SJSA1 (cell line): ENCODE measurements around the gene NEAT1. TPM values are rescaled to one million over a fixed set of nuclear protein-coding genes. Genes with fewer than 3 reads are reported as not detected.

ENCODE experiments used
- DNase-seq, 2 experiments: peaks; one replicate each; pipeline ENCODE4 v3.0.0-alpha.2; 2015 to 2020; ENCODE audit warnings: low spot score in 2 of 2, low read depth in 1 of 2
- H3K27ac ChIP-seq: fragments of 250-450 bp; sonication (Bioruptor Pico); 2 replicates; pipeline ENCODE4 v1.5.1; 2020; ENCODE audit warnings: mild to moderate bottlenecking, moderate library complexity
- H3K27me3 ChIP-seq: fragments of 250-450 bp; sonication (Bioruptor Pico); replicated peaks from 2 replicates; pipeline ENCODE4 v1.5.1; 2020; ENCODE audit warnings: mild to moderate bottlenecking, moderate library complexity
- H3K36me3 ChIP-seq: fragments of 250-450 bp; sonication (Bioruptor Pico); 2 replicates; pipeline ENCODE4 v1.5.1; 2020; ENCODE audit warnings: mild to moderate bottlenecking
- H3K4me1 ChIP-seq: fragments of 250-450 bp; sonication (Bioruptor Pico); replicated peaks from 2 replicates; pipeline ENCODE4 v1.6.1; 2021; ENCODE audit warnings: mild to moderate bottlenecking
- H3K4me3 ChIP-seq: fragments of 250-450 bp; sonication (Bioruptor Pico); 2 replicates; pipeline ENCODE4 v1.5.1; 2020; ENCODE audit warnings: mild to moderate bottlenecking
- H3K9me3 ChIP-seq: fragments of 250-450 bp; sonication (Bioruptor Pico); replicated peaks from 2 replicates; pipeline ENCODE4 v1.5.1; 2020; ENCODE audit warnings: mild to moderate bottlenecking
- total RNA-seq: library from RNA; depleted of rRNA; stranded (reverse); fragments of >200 nt; shearing (Covaris generic); gene quantifications from 2 replicates; pipeline ENCODE4 v1.2.3, GENCODE V29; 2014

Gene NEAT1
- total RNA-seq, 1 experiment from 2014 or later: 12.1 TPM

- Histone ChIP-seq H3K36me3 (peaks cover 50% of the 10 kb centered on the region), H3K27me3 (no peaks in the 10 kb centered on the region; the same call in 1 of the 2 replicates), H3K9me3 (no peaks in the 10 kb centered on the region; the same call in 1 of the 2 replicates), H3K4me3 (no peak overlapping the region; the same call in 1 of the 2 replicates), H3K27ac (peak overlapping the region; percentile 86), H3K4me1 (peaks cover 97% of the 10 kb centered on the region)
- peak; percentile 72 to 73 for DNase-seq
Observed at GRCh38 chr11:65426839-65427690, 4.5 kb downstream of the NEAT1 start.

- Histone ChIP-seq H3K36me3 (peaks cover 52% of the 10 kb centered on the region), H3K27me3 (no peaks in the 10 kb centered on the region; the same call in 1 of the 2 replicates), H3K4me1 (peaks cover 89% of the 10 kb centered on the region), H3K27ac (no peak overlapping the region), H3K4me3 (no peak overlapping the region), H3K9me3 (no peaks in the 10 kb centered on the region; the same call in 1 of the 2 replicates)
- DNase-seq: peak in 1 of 2 experiments; percentile 48
Observed at GRCh38 chr11:65427691-65428577, 5.3 kb downstream of the NEAT1 start.

GRCh38 chr11:65428578-65429067, 6.0 kb downstream of the NEAT1 start:
- Histone ChIP-seq H3K4me1 (peaks cover 83% of the 10 kb centered on the region), H3K27ac (no peak overlapping the region), H3K4me3 (no peak overlapping the region), H3K36me3 (peaks cover 51% of the 10 kb centered on the region), H3K9me3 (no peaks in the 10 kb centered on the region), H3K27me3 (no peaks in the 10 kb centered on the region)
- no peak for DNase-seq

- DNase-seq: peak in 1 of 2 experiments; percentile 60
- Histone ChIP-seq H3K27ac (0 out of 2 replicates have a peak overlapping the region, but pooled peaks have one; percentile 0), H3K36me3 (peaks cover 51% of the 10 kb centered on the region), H3K27me3 (no peaks in the 10 kb centered on the region), H3K4me1 (peaks cover 78% of the 10 kb centered on the region), H3K9me3 (no peaks in the 10 kb centered on the region), H3K4me3 (no peak overlapping the region)
Observed at GRCh38 chr11:65429068-65429681, 6.6 kb downstream of the NEAT1 start.

- Histone ChIP-seq H3K27ac (peak overlapping the region; percentile 60), H3K4me3 (no peak overlapping the region), H3K27me3 (no peaks in the 10 kb centered on the region), H3K4me1 (peaks cover 71% of the 10 kb centered on the region), H3K9me3 (no peaks in the 10 kb centered on the region), H3K36me3 (peaks cover 53% of the 10 kb centered on the region)
- peak; percentile 79 to 82 for DNase-seq
Observed at GRCh38 chr11:65429724-65430405, 7.3 kb downstream of the NEAT1 start.

GRCh38 chr11:65430406-65431217, 8.0 kb downstream of the NEAT1 start:
- Histone ChIP-seq H3K27me3 (no peaks in the 10 kb centered on the region), H3K27ac (peak overlapping the region; percentile 60), H3K4me1 (peaks cover 64% of the 10 kb centered on the region), H3K36me3 (peaks cover 57% of the 10 kb centered on the region), H3K9me3 (no peaks in the 10 kb centered on the region), H3K4me3 (no peak overlapping the region)
- DNase-seq: peak in 1 of 2 experiments; percentile 92

- H3K9me3 ChIP-seq: no peaks in the 10 kb centered on the region
- no peak for DNase-seq
- H3K36me3 ChIP-seq: peaks cover 63% of the 10 kb centered on the region
- no peak overlapping the region for H3K4me3 ChIP-seq
- no peak overlapping the region for H3K27ac ChIP-seq
- H3K4me1 ChIP-seq: peaks cover 54% of the 10 kb centered on the region
- H3K27me3 ChIP-seq: no peaks in the 10 kb centered on the region
Observed at GRCh38 chr11:65431451-65432099, 9.0 kb downstream of the NEAT1 start.

GRCh38 chr11:65432100-65432650, 9.6 kb downstream of the NEAT1 start:
- no peaks in the 10 kb centered on the region for H3K9me3 ChIP-seq
- no peak overlapping the region for H3K4me3 ChIP-seq
- no peak for DNase-seq
- no peak overlapping the region for H3K27ac ChIP-seq
- H3K36me3 ChIP-seq: peaks cover 59% of the 10 kb centered on the region
- no peaks in the 10 kb centered on the region for H3K27me3 ChIP-seq
- H3K4me1 ChIP-seq: peaks cover 48% of the 10 kb centered on the region

- Histone ChIP-seq H3K9me3 (no peaks in the 10 kb centered on the region), H3K36me3 (peaks cover 59% of the 10 kb centered on the region), H3K4me3 (no peak overlapping the region), H3K4me1 (peaks cover 41% of the 10 kb centered on the region), H3K27me3 (no peaks in the 10 kb centered on the region), H3K27ac (no peak overlapping the region)
- peak in 1 of 2 experiments; percentile 62 for DNase-seq
Observed at GRCh38 chr11:65432686-65433582, 10.3 kb downstream of the NEAT1 start.

GRCh38 chr11:65433657-65434056, 11.1 kb downstream of the NEAT1 start:
- no peaks in the 10 kb centered on the region for H3K27me3 ChIP-seq
- no peaks in the 10 kb centered on the region for H3K9me3 ChIP-seq
- no peak overlapping the region for H3K4me3 ChIP-seq
- H3K36me3 ChIP-seq: peaks cover 63% of the 10 kb centered on the region
- no peak overlapping the region for H3K27ac ChIP-seq
- H3K4me1 ChIP-seq: peaks cover 33% of the 10 kb centered on the region
- DNase-seq: no peak

GRCh38 chr11:65434057-65434666, 11.6 kb downstream of the NEAT1 start:
- Histone ChIP-seq H3K27ac (no peak overlapping the region), H3K9me3 (no peaks in the 10 kb centered on the region), H3K27me3 (no peaks in the 10 kb centered on the region), H3K36me3 (peaks cover 68% of the 10 kb centered on the region), H3K4me3 (no peak overlapping the region), H3K4me1 (peaks cover 28% of the 10 kb centered on the region)
- DNase-seq: no peak
